Measurements from ENCODE around the gene AGFG1.

DNA sequence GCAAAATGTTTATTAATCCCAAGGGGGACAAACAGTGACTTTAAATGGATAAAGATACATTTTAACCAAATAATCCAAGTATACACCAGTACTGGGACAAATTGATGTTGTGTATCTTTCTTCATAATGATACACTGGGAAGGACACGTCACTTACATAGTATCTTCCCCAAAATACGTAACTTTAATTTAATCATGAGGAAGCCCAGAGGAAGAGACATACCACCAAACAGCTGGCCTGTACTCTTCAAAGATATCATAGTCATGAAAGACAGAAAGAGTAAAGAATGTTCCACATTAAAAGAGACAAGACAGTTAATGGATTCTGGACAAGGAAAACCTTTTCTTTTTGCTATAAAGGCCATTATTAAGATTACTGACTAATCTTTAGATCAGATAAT, 37.1 kb downstream of the AGFG1 start:
- no peak for TF ChIP-seq SUZ12 (IDR thresholded peaks at IDR 0.05; ENCODE audit: extremely low read depth, insufficient read depth, insufficient read length)
- no peak for TF ChIP-seq YY1 (IDR thresholded peaks at IDR 0.05; ENCODE audit: insufficient read depth, insufficient read length)
